Measurements from ENCODE around the gene ALK.

The ALK gene

GRCh38 chr2:29449499-29449898 is 471.9 kb downstream of the ALK start:
- H3K36me3 ChIP-seq (replicated peaks; ENCODE audit: insufficient read depth, low read length), result no peaks in the 10 kb centered on the region
- no peaks in the 10 kb centered on the region for H3K4me1 ChIP-seq (ENCODE audit: low read length)
- TF ChIP-seq EZH2 (optimal IDR thresholded peaks at IDR 0.05; ENCODE audit: low read depth, low read length) (no peak), EZH2phosphoT487 (IDR thresholded peaks at IDR 0.05; ENCODE audit: low read length) (no peak), CTCF (IDR thresholded peaks at IDR 0.05; ENCODE audit: low read length) (no peak)
- no peak overlapping the region for H3K9ac ChIP-seq (ENCODE audit: low read length)
- no peaks in the 10 kb centered on the region for H3K79me2 ChIP-seq (ENCODE audit: low read length)
- no peak overlapping the region for H2AFZ ChIP-seq (ENCODE audit: low read length)
- no peaks in the 10 kb centered on the region for H3K27me3 ChIP-seq (replicated peaks; ENCODE audit: insufficient read depth, low read length)
- H3K9me3 ChIP-seq (replicated peaks; ENCODE audit: insufficient read depth, low read length), result no peaks in the 10 kb centered on the region
- H3F3A ChIP-seq (ENCODE audit: insufficient read depth, low read length), result no peaks in the 10 kb centered on the region
- H4K20me1 ChIP-seq (ENCODE audit: insufficient read depth, low read length), result no peaks in the 10 kb centered on the region
- no peak overlapping the region for H3K4me3 ChIP-seq (ENCODE audit: low read length)
- no peaks in the 10 kb centered on the region for H3K9me2 ChIP-seq (replicated peaks; ENCODE audit: insufficient read depth, low read length)
- DNase-seq, result no peak
- H3K4me2 ChIP-seq (ENCODE audit: low read depth, low read length), result no peak overlapping the region
- no peak overlapping the region for H3K27ac ChIP-seq (ENCODE audit: low read length)

DNA sequence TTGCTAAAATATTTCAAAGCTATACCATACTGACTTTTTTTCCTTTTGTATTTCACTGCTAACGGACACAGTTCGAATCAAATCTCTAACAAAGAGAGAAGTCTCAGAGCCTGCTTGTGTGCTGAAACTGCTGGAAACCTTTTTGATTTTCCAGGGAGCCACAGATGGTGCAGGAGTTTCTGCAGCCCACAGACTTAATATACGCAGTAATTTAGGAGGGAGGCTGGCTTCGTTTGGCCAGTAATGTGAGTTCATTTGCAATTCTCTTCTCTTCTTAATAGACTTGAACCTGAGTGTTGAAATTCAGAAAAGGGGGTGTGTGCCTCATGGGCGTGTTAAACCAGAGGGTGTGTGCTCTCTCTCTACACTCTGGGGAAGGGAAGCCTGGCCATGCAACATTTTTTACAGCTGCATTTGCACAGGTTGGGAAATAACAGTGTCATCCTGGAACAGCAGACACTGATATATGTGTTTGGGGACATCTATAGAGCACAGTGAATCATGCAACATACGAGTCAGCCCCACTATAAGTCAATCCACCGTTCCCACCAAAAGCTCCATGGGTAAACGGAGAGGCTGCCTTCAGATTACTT is 473.2 kb downstream of the ALK start:
- Histone ChIP-seq H4K20me1 (ENCODE audit: insufficient read depth, low read length) (no peaks in the 10 kb centered on the region), H3K79me2 (ENCODE audit: low read length) (no peaks in the 10 kb centered on the region), H3K27ac (ENCODE audit: low read length) (no peak overlapping the region), H3K9ac (ENCODE audit: low read length) (no peak overlapping the region), H3K9me2 (replicated peaks; ENCODE audit: insufficient read depth, low read length) (no peaks in the 10 kb centered on the region), H3F3A (ENCODE audit: insufficient read depth, low read length) (no peaks in the 10 kb centered on the region), H3K4me2 (ENCODE audit: low read depth, low read length) (no peak overlapping the region), H3K36me3 (replicated peaks; ENCODE audit: insufficient read depth, low read length) (no peaks in the 10 kb centered on the region), H3K27me3 (replicated peaks; ENCODE audit: insufficient read depth, low read length) (no peaks in the 10 kb centered on the region), H3K4me1 (ENCODE audit: low read length) (no peaks in the 10 kb centered on the region), H3K4me3 (ENCODE audit: low read length) (no peak overlapping the region), H3K9me3 (replicated peaks; ENCODE audit: insufficient read depth, low read length) (no peaks in the 10 kb centered on the region), H2AFZ (ENCODE audit: low read length) (no peak overlapping the region)
- TF ChIP-seq EZH2phosphoT487 (IDR thresholded peaks at IDR 0.05; ENCODE audit: low read length) (no peak), EZH2 (optimal IDR thresholded peaks at IDR 0.05; ENCODE audit: low read depth, low read length) (no peak), CTCF (IDR thresholded peaks at IDR 0.05; ENCODE audit: low read length) (no peak)
- no peak for DNase-seq

DNA sequence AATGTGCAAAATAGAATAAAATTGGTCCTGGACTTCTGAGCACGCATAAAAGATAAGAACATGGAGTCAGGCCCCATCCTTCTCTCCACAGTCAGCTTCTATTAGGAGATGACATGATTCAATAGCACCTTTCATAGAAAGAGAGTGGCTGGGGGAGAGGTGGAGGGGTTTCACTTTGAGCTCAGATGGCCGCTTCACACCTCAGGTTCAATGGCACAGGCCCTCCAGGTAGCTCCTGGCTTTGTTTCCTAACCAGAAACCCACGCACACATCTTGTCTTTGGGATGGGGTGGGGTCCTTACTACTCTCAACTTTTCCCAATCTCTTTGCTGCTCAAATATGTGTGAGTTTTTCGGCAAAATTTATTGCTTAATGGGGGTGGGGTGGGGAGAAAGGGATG is 473.9 kb downstream of the ALK start:
- Histone ChIP-seq H3K27me3 (replicated peaks; ENCODE audit: insufficient read depth, low read length) (no peaks in the 10 kb centered on the region), H3K27ac (ENCODE audit: low read length) (no peak overlapping the region), H3K9me2 (replicated peaks; ENCODE audit: insufficient read depth, low read length) (no peaks in the 10 kb centered on the region), H3K9ac (ENCODE audit: low read length) (no peak overlapping the region), H3F3A (ENCODE audit: insufficient read depth, low read length) (no peaks in the 10 kb centered on the region), H2AFZ (ENCODE audit: low read length) (no peak overlapping the region), H3K36me3 (replicated peaks; ENCODE audit: insufficient read depth, low read length) (no peaks in the 10 kb centered on the region), H4K20me1 (ENCODE audit: insufficient read depth, low read length) (no peaks in the 10 kb centered on the region), H3K4me2 (ENCODE audit: low read depth, low read length) (no peak overlapping the region), H3K4me1 (ENCODE audit: low read length) (no peaks in the 10 kb centered on the region), H3K9me3 (replicated peaks; ENCODE audit: insufficient read depth, low read length) (no peaks in the 10 kb centered on the region), H3K4me3 (ENCODE audit: low read length) (no peak overlapping the region), H3K79me2 (ENCODE audit: low read length) (no peaks in the 10 kb centered on the region)
- TF ChIP-seq CTCF (IDR thresholded peaks at IDR 0.05; ENCODE audit: low read length) (no peak), EZH2 (optimal IDR thresholded peaks at IDR 0.05; ENCODE audit: low read depth, low read length) (no peak), EZH2phosphoT487 (IDR thresholded peaks at IDR 0.05; ENCODE audit: low read length) (no peak)
- DNase-seq, result no peak
